Measurements from ENCODE around the gene PNMA6F. TPM values are rescaled to one million over a fixed set of nuclear protein-coding genes. Genes with fewer than 3 reads are reported as not detected.
"Not testable (repeated sequence)": the region's sequence is repeated elsewhere in the genome, so short reads cannot be mapped to it uniquely, and the experiment has no call there.

Gene PNMA6F
- total and polyA plus RNA-seq, 2 of the 8 experiments (the other 6 are each of a cell fraction or from before 2014, with no cell fraction given), result 0.12 to 0.22 TPM

DNA sequence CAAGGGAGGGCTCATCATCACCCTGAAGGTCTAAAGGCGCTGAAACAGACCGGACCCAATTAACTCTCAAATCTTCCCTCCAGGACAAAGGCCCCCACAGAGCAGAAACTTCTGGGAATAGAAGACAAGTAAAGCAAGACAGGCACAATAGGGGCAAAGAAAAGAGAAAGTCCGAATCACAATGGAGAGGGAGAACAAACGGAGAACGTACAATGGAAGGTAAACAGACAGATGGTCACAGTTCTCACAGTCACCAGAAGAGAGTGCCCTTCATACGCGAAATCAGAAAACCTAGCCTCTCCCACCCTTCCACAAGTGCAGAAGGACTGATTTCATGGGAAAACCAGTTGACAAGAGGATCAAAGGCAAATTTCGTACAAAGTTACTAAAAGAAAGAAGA is 35.9 kb downstream of the PNMA6F start:
- H3K18ac ChIP-seq (ENCODE audit: extremely low read depth, low read length); H3K27me3 ChIP-seq (replicated peaks in 1 of 4; ENCODE audit: control insufficient read depth in 3 of 4, extremely low read depth in 1 of 4, insufficient read depth in 3 of 4, low read length in 3 of 4); POLR2A ChIA-PET (ENCODE audit: partially characterized antibody); H3K4me2 ChIP-seq (ENCODE audit: insufficient read depth in 1 of 2, low read depth in 2 of 2, low read length in 2 of 2); H3K79me1 ChIP-seq (ENCODE audit: low read depth, low read length); H3K23me2 ChIP-seq (ENCODE audit: low read depth, low read length); H2BK12ac ChIP-seq (ENCODE audit: low read depth, low read length); H4K20me1 ChIP-seq (replicated peaks in 1 of 2; ENCODE audit: control insufficient read depth in 1 of 2, insufficient read depth in 2 of 2, low read length in 2 of 2); H4K5ac ChIP-seq (ENCODE audit: insufficient read length, low read depth, low read length); H2AK5ac ChIP-seq (ENCODE audit: low read depth, low read length); H3K79me2 ChIP-seq (ENCODE audit: control insufficient read depth in 1 of 2, insufficient read depth in 2 of 2, low read length in 2 of 2); H2BK15ac ChIP-seq (ENCODE audit: low read length); DNase-seq (ENCODE audit: low read depth in 1 of 2, low spot score in 2 of 2); H3K4me3 ChIP-seq (ENCODE audit: extremely low read depth in 1 of 4, insufficient read depth in 2 of 4, low read depth in 3 of 4, low read length in 4 of 4); H3K9ac ChIP-seq (replicated peaks in 1 of 4; ENCODE audit: extremely low read depth in 1 of 4, low read depth in 3 of 4, low read length in 3 of 4); H2BK5ac ChIP-seq (ENCODE audit: low read depth, low read length); H3K56ac ChIP-seq (replicated peaks; ENCODE audit: insufficient read length, low read depth, low read length); H4K91ac ChIP-seq (replicated peaks; ENCODE audit: insufficient read length, low read length); H4K8ac ChIP-seq (ENCODE audit: extremely low read depth, insufficient read depth, low read length); H3K36me3 ChIP-seq (ENCODE audit: control insufficient read depth in 2 of 4, insufficient read depth in 4 of 4, low read length in 3 of 4); H2BK120ac ChIP-seq (replicated peaks; ENCODE audit: low read depth, low read length); H3K4ac ChIP-seq (replicated peaks; ENCODE audit: insufficient read length, low read depth, low read length); H2BK20ac ChIP-seq (ENCODE audit: low read length); H3K9me3 ChIP-seq (ENCODE audit: insufficient read depth in 2 of 2, low read depth in 1 of 2, low read length in 1 of 2); H3K23ac ChIP-seq (ENCODE audit: insufficient read length); H2AFZ ChIP-seq (ENCODE audit: low read length); H3K4me1 ChIP-seq (replicated peaks in 1 of 4; ENCODE audit: control insufficient read depth in 3 of 4, insufficient read depth in 4 of 4, low read length in 3 of 4); H3K27ac ChIP-seq (ENCODE audit: low read depth, low read length); H3K14ac ChIP-seq (ENCODE audit: insufficient read length); CTCF ChIA-PET (ENCODE audit: partially characterized antibody): not testable (repeated sequence)
- no CpG with 5 or more reads among the region's 8 CpGs for WGBS, 2 experiments (ENCODE audit: extremely low coverage in 1 of 2, insufficient coverage in 1 of 2, insufficient read length in 1 of 2, insufficient replicate concordance in 2 of 2, low coverage in 1 of 2, low lambda C conversion rate in 2 of 2, missing lambda C conversion rate in 1 of 2)
- FAIRE-seq, result peak; percentile 88

DNA sequence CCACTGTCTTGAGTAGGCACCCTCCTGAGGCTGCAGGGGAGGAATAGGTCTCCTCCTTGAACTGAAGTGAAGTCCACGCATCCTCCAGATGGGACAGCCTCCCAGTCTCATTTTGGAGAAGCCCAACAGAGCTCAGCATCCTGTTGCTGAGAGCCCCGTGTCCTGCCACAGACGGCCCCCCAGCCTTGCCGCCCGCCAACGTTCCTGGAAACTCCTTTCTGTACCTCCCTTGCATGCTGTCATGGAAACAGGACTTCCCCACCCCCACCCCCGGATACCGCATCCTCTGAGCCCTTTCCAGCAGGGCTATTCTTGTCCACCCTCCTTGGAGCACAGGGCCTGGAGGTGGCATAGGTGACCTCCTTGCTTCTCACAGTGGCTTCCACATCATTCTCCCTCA is 37.6 kb downstream of the PNMA6F start:
- H4K8ac ChIP-seq (ENCODE audit: extremely low read depth, insufficient read depth, low read length); H3K4me1 ChIP-seq (replicated peaks in 1 of 4; ENCODE audit: control insufficient read depth in 3 of 4, insufficient read depth in 4 of 4, low read length in 3 of 4); H2BK12ac ChIP-seq (ENCODE audit: low read depth, low read length); H4K5ac ChIP-seq (ENCODE audit: insufficient read length, low read depth, low read length); H2AFZ ChIP-seq (ENCODE audit: low read length); H2BK15ac ChIP-seq (ENCODE audit: low read length); POLR2A ChIA-PET (ENCODE audit: partially characterized antibody); H3K23ac ChIP-seq (ENCODE audit: insufficient read length); H3K79me1 ChIP-seq (ENCODE audit: low read depth, low read length); DNase-seq (ENCODE audit: low read depth in 1 of 2, low spot score in 2 of 2); H2BK120ac ChIP-seq (replicated peaks; ENCODE audit: low read depth, low read length); H3K23me2 ChIP-seq (ENCODE audit: low read depth, low read length); H3K27me3 ChIP-seq (replicated peaks in 1 of 4; ENCODE audit: control insufficient read depth in 3 of 4, extremely low read depth in 1 of 4, insufficient read depth in 3 of 4, low read length in 3 of 4); H4K20me1 ChIP-seq (replicated peaks in 1 of 2; ENCODE audit: control insufficient read depth in 1 of 2, insufficient read depth in 2 of 2, low read length in 2 of 2); H3K4me2 ChIP-seq (ENCODE audit: insufficient read depth in 1 of 2, low read depth in 2 of 2, low read length in 2 of 2); FAIRE-seq; H2AK5ac ChIP-seq (ENCODE audit: low read depth, low read length); H4K91ac ChIP-seq (replicated peaks; ENCODE audit: insufficient read length, low read length); H2BK5ac ChIP-seq (ENCODE audit: low read depth, low read length); H3K79me2 ChIP-seq (ENCODE audit: control insufficient read depth in 1 of 2, insufficient read depth in 2 of 2, low read length in 2 of 2); H2BK20ac ChIP-seq (ENCODE audit: low read length); H3K9ac ChIP-seq (replicated peaks in 1 of 4; ENCODE audit: extremely low read depth in 1 of 4, low read depth in 3 of 4, low read length in 3 of 4); H3K36me3 ChIP-seq (ENCODE audit: control insufficient read depth in 2 of 4, insufficient read depth in 4 of 4, low read length in 3 of 4); H3K14ac ChIP-seq (ENCODE audit: insufficient read length); H3K18ac ChIP-seq (ENCODE audit: extremely low read depth, low read length); H3K27ac ChIP-seq (ENCODE audit: low read depth, low read length); H3K4me3 ChIP-seq (ENCODE audit: extremely low read depth in 1 of 4, insufficient read depth in 2 of 4, low read depth in 3 of 4, low read length in 4 of 4); H3K56ac ChIP-seq (replicated peaks; ENCODE audit: insufficient read length, low read depth, low read length); CTCF ChIA-PET (ENCODE audit: partially characterized antibody); H3K9me3 ChIP-seq (ENCODE audit: insufficient read depth in 2 of 2, low read depth in 1 of 2, low read length in 1 of 2); H3K4ac ChIP-seq (replicated peaks; ENCODE audit: insufficient read length, low read depth, low read length): not testable (repeated sequence)
- WGBS, 2 experiments (ENCODE audit: extremely low coverage in 1 of 2, insufficient coverage in 1 of 2, insufficient read length in 1 of 2, insufficient replicate concordance in 2 of 2, low coverage in 1 of 2, low lambda C conversion rate in 2 of 2, missing lambda C conversion rate in 1 of 2), result 93% methylated on average over 3 of the region's 8 CpGs; no CpG with 5 or more reads in 1 of the 2 experiments

Measured in H1 (cell line).